GM12801 (cell line): ENCODE results near the gene PHLDB1.

Source experiments
- TF ChIP-seq, protein P1 (sequence below): IDR thresholded peaks from one replicate; pipeline ENCODE4 v1.5.1; 2011; ENCODE audit warnings: control low read depth; ENCODE audit not compliant: insufficient read length; ENCODE audit errors: extremely low read depth

Gene PHLDB1

DNA sequence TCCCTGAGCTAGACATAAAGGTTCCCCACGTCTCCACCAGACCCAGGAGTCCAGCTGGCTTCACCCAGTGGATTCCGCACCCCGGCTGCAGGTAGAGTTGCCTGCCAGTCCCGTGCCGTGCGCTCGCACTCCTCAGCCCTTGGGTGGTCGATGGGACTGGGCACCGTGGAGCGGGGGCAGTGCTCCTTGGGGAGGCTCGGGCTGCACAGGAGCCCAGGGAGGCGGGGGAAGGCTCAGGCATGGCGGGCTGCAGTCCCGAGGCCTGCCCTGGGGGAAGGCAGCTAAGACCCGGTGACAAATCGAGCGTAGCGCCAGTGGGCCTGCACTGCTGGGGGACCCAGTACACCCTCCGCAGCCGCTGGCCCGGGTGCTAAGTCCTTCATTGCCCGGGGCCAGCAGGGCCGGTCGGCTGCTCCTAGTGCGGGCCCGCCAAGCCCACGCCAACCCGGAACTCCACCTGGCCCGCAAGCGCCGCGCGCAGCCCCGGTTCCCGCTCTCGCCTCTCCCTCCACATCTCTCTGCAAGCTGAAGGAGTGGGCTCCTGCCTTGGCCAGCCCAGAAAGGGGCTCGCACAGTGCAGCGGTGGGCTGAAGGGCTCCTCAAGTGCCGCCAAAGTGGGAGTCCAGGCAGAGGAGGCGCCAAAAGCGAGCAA is 81.6 kb downstream of the PHLDB1 start:
- TF ChIP-seq, protein P1, sequence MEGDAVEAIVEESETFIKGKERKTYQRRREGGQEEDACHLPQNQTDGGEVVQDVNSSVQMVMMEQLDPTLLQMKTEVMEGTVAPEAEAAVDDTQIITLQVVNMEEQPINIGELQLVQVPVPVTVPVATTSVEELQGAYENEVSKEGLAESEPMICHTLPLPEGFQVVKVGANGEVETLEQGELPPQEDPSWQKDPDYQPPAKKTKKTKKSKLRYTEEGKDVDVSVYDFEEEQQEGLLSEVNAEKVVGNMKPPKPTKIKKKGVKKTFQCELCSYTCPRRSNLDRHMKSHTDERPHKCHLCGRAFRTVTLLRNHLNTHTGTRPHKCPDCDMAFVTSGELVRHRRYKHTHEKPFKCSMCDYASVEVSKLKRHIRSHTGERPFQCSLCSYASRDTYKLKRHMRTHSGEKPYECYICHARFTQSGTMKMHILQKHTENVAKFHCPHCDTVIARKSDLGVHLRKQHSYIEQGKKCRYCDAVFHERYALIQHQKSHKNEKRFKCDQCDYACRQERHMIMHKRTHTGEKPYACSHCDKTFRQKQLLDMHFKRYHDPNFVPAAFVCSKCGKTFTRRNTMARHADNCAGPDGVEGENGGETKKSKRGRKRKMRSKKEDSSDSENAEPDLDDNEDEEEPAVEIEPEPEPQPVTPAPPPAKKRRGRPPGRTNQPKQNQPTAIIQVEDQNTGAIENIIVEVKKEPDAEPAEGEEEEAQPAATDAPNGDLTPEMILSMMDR: no peak

DNA sequence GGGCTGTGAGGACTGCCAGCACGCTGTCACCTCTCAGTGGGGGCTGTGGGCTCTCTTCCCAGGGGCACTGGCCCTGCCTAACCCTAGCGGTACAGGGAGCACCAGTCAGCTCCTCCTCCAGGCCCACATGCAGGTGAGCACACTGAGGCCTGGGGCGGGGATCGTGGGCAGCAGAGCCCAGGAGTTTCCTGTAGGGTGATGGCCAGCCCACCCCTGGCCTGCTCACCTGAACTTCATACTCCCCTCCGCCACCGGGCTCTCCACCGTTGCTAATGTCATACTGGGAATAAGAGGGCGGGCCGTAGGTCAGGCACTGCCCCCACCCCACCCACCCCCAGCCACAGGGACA is 82.1 kb downstream of the PHLDB1 start:
- TF ChIP-seq, protein P1: no peak

DNA sequence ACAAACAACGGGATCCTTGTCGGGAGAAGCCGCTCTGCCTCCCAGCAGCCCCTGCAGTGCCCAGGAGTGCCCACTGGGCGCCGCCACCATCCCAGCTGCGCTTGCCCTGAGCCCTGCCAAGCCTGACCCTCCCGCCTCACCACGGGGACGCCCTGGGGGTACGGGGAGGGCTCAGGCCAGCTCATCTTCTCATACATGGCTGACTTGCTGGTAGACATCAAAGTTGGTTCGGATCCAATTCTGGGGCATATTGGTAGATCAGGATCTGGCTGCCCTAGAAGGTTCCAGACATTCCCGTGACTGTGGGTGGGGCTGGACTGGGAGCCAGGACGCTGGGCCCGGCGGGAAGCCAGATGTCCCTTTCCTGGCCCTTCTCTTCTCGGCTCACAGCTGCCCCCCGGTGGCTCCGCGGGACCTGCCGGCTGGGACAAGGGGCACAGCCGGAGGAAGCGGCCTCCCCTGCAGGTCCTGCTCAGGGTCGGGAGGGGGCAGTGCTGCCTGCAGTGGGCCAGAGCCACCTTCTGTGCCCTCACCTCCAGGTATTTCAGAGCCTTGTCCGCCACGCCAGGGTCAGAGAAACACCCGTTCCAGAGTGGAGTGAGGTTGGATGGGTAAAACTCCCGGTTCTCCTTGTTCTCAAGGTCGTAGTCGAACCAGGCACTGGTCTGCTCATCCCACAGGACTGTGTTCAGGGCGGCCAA is 82.6 kb downstream of the PHLDB1 start:
- TF ChIP-seq, protein P1: no peak

DNA sequence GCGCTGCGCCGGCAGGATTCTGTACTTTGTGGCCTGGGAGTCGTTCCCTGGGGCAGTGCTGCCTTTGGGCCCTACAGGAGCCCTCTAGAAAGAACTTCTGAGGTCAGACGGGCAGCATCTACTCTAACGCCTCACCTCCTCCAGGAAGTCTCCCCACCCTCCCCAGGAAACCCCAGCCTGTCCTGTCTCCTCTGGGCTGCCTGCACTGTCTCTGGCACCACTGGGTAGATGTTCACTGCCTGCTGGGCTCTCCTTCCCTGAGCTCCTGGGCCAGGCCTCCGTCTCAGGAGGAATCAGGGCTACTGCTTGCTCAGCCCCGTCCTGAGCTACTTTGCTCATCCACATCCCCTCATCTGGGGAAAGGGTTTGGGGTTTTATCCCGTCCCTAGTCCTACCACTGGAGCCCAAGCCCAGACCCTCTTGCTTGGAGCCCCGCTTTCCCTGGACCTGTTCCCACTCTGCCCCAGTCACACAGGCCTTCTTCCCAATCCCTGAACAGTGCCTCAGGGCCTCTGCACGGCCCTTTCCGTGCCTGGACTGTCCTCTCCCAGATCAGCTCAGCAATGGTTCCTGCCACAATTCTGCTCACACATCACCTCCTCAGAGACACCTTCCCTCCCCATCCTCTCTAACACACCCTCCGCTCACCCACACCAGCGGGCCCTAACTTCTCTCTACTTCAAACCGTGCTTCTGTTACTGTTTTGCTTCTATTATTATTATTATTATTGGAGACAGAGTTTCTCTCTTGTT is 83.3 kb downstream of the PHLDB1 start:
- TF ChIP-seq, protein P1: no peak

DNA sequence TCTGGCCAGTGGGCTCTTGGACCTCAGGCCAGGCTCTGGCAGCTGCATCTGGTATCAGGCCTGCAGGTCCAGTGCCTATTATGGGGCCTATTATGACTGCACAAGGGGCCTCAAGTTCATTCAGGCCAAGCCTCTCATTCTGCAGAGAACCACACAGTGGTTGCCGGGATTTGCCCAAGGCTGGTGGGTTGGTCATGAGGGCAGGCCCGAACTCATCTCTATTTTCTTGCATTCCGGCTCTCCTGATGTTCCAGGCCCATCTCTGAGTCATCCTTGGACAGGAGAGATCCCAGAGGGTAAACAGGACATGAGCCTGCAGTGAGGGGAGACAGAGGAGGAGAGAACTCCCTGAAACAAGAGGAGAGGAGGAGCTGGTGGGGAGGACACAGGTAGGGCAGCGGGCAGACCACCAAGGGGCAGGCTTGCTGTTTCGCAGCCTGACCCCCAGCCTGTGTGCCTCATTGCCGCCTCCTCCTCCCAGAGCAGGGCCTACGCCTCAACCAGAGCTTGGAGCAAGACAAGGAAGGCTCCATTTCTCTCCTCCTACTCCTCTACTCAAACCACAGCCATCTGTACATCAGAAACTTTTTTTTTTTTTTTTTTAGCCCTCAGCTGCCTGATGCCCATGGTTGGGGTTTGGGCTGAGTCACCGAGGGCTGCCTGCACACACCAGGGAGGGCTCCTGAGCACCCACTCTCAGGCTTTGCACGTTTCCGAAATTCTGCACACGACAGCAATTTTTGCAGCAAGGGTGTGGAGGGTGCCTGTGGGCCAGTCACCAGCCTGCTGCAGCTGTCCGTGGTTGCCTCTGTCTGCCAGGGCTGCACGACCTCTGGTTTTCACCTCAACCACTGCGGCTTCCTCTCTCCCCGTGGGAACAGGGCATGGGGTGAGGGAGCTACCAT is 84.8 kb downstream of the PHLDB1 start:
- TF ChIP-seq, protein P1: no peak

DNA sequence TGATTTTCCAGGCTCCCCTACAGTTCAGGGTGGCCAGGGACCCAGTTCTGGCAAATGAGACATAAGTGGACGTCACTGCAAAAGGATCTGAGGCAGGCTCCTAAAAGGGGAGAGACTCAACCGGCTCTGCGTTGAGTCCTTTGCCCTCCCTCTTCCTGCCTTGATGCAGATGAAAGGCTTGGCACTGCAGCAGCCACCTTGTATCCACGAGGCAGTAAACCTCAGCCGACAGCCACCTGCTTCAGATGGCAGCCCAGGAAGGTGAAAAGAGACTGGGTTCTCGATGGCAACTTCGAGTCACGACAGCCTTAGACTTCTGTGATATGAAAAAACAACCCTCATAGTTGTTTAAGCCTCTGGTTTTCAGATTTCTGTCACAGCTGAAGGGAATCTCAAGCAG is 86.8 kb downstream of the PHLDB1 start:
- TF ChIP-seq, protein P1: no peak

DNA sequence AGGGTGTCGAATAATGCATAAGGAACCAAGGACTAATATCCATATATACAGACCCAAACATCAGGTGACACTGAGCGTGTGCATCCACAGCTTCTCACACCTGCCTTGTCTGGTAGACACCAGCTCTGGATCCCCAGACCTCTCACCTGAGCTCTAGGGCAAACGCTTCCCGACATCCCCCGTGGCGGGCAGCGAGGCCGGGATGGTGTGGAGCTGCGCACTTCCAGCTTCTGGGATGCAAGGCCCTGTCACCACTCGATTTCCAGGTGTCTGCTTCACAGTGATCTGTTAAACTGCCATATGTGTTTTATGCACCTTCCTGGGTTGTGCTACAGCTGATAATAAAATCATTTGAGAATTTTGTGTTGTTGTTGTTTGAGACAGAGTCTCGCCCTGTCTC is 87.4 kb downstream of the PHLDB1 start:
- TF ChIP-seq, protein P1: no peak
